Inflammatory macrophage (primary cell): Measurements from ENCODE around the gene ZBTB46.
A peak's percentile ranks its signal among the peaks of the same experiment; 100 is the strongest.
"Not testable (repeated sequence)": the region's sequence is repeated elsewhere in the genome, so short reads cannot be mapped to it uniquely, and the experiment has no call there.

Experiments used
- DNase-seq, 2 donors: peaks; one replicate each; pipeline ENCODE4 v3.0.0-alpha.2; 2020 to 2022

ZBTB46 gene

DNA sequence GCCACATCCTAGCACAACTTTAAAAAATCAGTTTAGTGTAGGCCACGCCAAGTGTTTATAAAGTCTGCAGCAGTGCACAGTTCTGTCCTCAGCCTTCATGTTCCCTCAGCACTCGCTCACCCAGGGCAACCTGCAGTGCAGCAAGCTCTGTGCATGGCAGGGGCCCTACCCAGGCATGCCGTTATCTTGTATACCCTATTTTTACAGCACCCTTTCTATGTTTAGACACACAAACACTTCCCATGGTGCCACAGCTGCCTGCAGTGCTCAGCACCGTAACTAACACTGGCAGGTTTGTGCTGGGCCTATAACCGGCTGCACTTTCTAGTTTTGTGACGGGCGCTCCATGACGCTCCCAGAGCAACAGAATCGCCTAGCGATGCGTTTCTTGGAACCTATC lies 43.8 kb downstream of the ZBTB46 start:
- no peak for DNase-seq

DNA sequence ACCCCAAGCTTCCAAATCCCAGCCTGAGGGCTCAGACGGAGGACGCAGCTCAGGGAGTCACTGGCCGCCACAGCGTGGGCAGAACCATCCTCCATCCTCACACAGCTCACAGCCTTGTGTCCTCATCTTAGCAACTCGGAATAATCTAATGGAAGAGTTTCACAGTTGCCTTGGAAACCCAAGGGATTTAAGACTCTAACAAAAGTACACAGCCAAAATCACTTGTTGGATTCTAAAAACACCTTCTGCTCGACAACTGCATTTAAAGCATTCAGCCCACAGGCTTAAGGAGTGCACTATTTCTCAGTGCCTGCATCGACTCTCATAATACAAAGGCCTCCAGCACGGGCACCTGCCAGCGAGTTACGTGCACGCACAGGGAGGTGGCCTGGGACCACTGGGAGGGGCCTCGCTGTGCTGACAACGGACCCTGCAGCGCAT lies 45.4 kb downstream of the ZBTB46 start:
- DNase-seq = no peak

DNA sequence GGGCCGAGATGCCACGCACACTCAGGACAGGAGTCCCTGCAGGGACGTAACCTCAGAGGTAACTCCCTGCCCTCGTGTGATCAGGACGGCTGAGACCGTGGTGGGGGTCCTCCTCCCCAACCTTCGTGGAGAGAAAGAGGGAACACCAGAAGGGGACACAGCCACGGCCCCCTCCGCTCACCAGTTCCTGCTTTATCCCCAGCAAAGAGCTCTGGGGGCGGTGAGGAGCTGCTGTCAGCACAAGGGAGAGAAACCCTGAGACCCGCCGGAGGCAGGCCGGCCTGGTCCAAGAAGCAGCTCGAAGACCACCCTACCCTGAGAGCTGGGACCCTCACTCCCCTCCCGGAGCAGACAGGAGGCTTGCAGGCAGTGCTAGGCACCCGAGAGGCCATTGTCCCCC lies 47.1 kb downstream of the ZBTB46 start:
- DNase-seq = no peak

DNA sequence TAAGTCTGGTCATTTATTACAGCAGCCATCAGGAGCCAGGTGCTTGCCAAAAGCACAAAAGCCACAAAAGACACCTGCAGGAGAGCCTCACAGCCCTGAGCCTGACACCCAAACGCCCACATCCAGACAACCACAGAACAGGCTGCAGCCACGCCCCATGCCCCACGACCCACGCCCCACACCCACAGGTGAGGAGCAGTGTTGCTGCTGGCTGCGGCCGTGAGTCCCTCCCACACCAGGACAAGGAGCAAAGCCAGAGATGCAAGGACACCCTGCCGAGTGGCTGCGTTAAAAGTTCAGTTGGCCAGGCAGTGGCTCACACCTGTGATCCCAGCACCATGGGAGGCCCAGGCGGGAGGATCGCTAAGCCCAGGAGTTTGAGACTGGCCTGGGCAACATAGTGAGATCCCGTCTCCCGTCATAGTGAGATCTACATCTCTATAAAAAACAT lies 48.5 kb downstream of the ZBTB46 start:
- no peak for DNase-seq

DNA sequence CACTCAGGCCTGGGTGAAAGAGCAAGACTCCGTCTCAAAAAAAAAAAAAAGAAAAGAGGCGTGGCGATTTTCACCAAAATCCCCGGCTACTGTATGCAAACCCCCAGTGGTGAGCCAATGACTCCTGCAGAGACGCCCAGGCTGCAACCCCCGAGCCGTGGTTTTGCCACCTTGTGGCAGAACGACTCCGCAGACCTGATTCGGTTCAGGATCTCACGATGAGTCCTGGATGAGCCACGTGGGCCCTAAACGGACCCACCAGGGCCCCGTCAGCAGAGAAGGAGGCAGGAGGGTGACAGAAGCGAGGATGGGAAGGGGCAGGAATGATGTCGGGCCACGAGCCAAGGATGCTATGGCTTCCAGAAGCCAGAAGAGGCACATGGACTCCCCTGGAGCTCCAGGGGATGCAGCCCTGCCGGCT lies 49.0 kb downstream of the ZBTB46 start:
- DNase-seq = no peak

DNA sequence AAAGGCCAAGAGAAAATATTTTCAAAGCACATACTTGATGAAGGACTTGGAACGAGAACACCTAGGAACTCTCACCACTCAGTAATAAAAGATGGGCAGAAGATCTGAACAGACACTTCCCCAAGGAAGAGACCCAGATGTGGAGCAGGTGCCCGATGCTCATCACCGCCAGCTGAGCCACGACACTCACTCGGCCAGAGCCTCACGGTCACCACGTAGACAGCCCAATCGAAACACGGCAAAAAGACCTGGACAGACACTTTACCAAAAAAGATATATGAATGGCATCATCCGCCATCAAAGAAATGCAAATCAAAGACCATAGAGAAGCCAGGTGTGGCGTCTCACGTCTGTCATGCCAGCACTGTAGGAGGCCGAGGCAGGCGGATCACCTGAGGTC lies 49.9 kb downstream of the ZBTB46 start:
- DNase-seq = no peak

DNA sequence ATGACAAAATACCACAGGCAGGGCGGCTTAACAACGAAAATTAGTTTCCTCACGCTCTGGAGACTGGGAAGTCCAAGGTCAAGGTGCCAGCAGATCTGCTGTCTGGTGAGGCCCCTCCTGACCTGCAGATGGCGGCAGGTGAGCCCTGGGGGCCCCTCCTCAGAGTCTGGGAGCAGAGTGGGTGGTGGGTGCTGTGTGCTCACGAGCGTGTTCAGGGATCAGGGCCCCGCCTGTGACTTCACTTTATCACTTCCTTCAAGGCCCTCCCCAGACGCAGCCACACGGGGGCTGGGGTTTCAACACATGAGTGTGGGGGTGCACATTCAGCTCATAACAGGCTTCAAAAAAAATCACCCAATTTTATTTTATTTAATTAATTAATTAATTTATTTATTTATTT lies 52.2 kb downstream of the ZBTB46 start:
- peak in 1 of 2 donors; percentile 44 for DNase-seq

DNA sequence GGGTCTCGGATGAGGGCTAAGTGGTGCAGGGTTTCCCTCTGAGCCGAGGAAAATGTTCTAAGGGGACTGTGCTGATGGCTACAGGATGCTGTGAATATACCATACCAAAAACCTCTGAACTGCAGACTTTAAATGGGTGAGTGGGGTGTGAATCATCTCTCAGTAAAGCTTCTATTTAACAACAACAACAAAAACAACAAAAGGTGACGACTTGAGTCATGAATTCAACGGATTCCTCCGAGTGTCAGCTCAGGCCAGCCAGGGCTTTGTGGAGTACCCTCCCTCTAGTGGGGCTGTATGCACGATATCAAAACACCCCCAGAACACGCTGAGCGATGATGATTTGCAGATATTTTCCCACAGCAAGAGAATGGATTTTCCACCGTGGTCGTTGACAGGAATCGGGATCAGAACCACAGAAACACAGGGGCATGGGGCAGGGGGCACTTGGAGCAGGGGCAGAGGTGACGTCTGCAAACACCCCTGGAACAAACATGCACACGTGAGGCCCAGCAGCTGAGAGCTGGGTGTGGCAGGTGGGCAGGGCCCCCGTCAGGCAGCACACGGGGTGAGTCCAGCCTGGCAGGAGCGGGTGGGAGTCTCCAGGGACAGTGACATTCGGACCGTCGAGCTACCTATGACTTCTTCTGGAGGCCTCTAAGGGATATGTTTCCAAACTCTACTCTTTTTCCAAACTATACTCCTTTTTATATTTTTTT lies 52.9 kb downstream of the ZBTB46 start:
- DNase-seq = no peak

DNA sequence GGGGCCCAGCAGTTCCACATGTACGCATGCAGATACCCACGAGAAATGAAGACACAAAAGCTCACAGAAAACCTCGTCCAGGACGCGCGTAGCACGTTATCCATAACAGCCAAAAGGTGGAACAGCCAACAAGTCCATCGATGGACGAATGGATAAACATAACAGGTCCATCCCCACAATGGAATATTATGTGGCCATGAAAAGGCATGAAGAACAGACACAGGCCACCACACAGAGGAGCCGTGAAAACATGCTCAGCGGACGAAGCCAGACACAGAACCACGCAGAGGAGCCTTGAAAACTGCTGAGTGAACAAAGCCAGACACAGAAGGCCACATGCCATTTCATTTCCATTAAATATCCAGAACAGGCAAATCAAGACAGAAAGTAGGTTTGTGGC lies 53.5 kb downstream of the ZBTB46 start:
- no peak for DNase-seq

DNA sequence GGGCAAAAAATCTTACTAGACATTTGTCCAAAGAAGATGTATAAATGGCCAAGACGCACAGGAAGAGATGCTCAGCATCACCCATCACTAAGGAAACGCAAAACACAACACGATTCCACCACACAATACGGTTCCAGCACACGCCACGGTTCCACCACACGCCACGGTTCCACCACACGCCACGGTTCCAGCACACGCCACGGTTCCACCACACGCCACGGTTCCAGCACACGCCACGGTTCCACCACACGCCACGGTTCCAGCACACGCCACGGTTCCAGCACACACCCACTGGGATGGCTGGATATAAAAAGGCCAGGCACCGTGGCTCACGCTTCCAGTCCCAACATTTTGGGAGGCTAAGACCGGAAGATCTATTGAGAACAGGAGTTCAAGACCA lies 54.2 kb downstream of the ZBTB46 start:
- not testable (repeated sequence) for DNase-seq

DNA sequence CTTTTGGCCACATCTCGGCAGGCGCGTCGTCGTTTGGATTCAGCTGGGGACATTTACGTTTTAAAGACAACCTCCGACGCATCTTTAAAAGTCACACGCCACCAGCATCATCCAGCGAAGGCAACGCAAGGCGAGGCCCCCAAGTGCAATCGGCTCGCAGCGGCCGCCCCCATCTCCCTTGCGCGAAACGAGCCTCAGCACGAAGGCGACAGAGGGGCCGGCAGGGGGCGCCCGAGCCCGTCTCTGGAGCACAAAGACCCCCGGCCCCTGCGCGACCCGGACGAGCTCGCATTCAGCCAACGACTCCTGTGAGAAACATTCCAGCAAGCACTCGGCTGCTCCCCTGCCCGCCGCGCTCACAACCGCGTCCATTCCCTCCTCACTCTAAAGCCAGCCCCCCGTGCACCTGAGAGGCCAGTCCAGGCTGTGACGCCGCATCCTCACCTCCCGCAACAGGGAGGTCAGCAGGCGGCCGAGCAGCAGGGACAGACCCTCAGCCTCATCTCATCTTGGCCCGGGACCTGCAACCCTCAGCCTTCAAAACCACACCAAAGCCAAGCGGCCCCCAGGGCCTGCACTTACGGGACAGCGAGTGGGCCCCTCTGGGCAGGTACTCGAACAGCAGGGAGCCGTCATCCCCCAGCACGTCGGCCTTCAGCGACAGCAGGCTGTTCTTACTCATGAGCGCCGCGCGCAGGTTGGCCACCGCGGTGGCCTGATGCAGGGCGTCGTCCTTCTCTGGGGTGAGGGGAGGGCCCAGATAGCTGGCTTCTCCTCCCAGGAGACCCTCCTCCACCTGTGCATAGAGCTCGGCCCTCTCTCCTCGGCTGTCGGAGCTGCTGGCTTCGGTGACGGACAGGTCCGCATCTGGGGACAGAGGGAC lies 55.7 kb downstream of the ZBTB46 start:
- no peak for DNase-seq

DNA sequence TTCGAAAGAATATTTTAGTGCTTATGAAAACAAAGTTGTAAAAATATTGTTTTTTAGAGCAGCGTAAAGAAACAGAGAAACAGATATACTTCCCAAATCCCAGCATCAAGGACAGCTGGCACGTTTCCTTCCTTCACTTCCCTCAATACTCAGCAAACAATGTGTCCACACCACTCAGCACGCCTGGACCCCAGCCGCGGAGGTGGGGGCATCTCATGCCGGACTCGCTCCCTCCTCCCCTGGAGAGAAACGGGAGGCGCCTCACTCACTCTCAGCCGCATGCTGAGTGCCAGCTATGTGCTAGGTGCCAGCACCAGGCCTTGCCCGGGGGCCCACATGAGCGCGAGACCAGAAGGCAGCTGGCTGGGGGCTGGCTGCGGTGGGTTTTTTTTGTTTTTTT lies 56.8 kb downstream of the ZBTB46 start:
- no peak for DNase-seq

DNA sequence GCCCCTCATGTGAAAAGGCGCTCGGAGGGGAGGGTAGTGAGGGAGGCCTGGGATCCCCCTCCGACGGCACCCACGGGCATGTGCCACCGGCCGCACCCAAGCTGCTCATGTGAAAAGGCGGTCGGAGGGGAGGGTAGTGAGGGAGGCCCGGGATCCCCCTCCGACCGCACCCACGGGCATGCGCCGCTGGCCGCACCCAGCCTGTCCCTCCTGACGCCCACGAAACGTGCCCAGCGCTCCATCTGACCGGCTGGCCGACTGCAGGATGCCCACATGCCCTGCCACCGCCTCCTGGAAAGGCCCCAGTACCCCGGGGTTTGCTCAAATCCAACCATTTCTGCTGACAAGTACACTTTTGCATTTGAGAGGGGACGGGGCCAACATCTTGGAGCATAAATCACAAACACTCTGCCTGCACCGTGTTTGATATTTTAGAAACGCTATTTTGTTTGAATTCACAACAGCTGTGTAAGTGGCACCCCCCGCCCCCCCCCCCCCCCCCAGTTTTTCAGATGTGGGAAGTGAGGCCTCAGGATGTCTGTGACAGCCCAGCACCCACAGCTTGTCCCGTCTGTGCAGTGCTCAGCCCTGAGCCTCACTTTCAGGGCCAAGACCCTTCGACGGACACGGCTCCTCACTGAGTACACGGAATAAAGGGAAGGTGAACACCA lies 57.4 kb downstream of the ZBTB46 start:
- no peak for DNase-seq

DNA sequence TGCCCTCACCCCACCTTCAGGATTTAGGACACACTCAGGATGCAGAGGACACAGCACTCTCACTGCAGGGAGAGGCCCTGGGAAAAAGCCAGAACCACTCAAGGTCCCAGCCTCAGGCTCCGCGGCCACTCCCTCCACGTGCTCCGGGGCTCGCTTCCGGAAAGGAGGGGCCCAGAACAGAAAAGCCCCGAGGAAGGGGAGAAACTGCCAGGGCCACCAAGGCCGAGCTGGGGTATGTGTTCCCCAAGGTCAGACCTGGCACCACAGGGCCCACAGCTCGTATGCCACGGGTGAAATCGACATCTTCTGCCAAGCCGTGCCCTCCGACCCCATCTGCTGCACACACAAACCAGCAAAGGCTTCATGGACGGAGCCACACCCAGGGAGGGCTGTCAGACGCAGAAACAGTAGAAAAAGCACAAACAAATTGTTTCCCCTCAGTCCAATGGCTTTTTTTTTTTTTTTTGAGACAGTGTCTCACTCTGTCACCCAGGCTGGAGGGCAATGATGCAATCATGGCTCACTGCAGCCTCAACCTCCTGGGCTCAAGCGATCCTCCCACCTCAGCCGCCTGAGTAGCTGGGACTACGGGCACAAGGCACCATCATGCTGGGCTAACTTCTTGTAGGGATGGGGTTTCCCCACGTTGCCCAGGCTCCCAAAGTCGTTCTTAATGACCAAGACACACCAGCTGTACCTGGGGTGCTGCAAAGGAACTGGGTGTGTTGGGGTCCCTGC lies 58.1 kb downstream of the ZBTB46 start:
- peak in 1 of 2 donors; percentile 25 for DNase-seq

DNA sequence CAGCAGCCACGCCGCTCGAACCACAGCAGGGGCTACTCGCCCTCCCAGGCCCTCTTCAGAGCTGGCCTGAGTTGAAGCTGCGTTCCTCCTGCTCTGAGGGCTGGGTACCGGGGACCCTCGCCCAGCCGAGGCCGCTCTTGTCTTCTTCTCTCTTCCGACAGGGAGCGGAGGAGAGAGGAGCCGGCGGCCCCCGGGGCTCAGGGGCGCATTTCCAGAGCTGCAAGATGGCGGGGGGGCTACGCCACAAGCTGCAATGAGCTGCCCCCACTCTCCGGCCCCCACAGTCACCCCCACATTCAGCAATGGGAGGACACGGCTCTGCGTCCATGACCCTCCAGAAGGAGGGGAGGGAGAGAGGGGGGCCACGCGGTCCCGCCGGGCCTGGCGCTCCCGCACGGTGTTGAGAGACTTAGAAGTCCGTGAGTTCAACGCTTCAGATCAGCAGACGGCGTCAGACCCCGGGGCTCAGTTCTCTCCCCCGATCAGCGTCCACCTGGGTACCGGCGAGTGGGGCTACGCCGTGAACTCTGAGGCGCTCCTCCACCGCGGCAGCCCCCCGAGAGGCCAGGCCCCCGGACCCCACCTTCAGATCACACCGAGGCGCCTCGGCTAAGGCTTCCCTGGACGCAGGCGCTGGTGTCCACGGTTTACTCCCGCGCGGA lies 59.9 kb downstream of the ZBTB46 start:
- DNase-seq = no peak

DNA sequence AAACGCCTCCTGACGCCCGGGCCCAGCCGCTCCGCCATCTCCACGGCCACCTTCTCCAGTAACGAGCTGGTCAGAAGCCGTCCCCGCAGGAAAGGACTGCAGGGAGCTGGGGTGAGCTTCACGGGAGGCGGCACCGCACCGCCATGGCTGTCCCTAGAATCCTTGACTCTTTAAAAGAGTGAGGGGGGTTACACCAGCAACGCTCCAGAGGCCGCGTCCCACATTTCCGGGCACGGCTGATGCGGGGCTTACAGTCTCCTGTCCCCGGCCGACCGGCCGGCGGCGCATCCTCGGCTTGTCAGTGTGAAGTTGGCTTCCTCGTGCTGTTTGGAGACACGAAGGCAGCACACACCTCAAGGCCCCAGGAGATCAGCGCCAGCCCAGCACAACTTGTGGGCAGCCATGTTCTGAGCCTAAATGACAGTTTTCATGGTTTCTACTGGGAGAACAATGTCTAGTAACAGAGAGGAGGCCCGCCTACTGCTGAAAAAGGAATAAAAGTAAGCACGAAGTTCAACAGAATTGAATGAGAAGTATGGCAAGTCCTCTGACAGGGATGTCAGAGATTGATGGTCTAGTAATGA lies 61.1 kb downstream of the ZBTB46 start:
- DNase-seq = no peak

DNA sequence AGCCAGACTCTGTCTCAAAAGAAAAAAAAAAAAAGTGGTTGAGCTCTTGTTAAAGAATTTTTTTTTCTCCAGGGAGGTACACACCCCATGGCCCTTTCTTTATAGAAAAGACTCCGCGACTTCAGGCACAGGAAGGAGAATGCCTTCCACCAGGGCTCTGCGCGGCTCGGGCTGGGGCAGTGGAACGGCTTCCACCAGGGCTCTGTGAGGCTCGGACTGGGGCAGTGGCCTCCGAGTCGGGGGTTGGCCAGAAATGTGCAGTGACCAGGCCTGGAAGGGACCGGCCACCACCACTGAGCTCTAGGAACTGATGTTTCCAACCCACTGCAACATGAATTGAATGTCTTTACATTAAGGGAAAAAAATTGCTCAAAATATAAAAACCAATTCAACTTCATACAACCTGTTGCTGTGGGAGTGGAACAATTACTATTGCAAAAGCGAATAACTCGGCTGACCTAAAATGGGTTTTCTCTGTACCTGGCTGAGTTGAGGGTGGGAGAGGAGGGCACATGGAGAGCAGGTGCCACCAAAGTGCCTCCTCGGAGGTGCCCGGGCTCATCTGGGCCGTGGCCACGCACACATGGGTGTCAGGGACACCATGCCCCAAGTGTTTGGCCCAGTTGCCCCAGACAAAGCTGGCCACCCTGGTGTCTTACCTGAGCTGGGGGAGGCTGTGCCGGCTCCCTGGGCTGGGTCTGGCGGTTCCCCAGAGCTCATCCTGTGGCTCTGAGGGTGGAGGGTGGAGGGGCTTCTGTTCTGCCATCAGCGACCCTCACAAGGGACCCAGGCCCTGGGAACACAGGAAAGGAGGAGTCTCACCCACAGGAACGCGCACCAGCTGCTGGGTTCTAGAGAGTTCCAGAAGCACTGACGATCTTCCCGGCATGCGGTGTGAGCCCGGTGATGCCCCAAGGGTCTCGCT lies 62.2 kb downstream of the ZBTB46 start:
- DNase-seq = no peak

DNA sequence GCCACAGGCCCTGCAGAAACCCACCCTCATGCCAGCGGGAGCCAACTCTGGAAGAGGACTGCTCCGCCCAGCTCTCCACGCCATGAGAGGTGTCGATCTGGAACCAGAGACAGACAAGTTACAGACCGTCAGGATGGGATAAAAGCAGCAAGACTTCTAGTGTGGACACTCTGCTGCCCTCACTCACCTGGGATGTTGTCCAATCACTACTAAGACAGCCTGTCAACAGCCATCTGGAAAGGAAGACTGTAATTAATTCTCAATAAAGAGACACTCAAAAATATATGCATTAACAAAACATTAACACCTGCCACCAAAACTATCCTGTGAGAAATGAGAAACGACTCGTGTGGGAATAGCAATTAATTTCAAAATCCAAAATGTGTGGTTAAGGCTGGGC lies 63.2 kb downstream of the ZBTB46 start:
- no peak for DNase-seq

DNA sequence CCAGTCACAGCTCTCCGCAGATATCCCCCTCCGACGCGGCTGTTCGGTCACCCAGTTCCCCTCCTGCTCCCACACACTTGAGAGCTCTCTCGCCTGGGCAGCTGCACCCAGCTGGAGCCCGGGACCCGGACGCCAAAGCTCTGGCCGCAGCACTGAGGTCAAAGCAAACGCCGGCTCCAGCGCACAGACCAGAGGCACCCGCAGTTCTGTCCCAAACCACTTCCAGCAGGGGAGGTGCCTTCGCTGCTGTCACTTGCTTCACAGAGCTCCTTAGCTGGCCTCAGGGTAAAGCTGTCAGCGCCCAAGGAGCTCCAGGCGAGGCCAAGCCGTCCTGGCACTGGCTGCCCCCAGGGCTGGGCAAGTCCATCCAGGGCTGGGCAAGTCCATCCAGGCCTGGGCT lies 63.6 kb downstream of the ZBTB46 start:
- no peak for DNase-seq

DNA sequence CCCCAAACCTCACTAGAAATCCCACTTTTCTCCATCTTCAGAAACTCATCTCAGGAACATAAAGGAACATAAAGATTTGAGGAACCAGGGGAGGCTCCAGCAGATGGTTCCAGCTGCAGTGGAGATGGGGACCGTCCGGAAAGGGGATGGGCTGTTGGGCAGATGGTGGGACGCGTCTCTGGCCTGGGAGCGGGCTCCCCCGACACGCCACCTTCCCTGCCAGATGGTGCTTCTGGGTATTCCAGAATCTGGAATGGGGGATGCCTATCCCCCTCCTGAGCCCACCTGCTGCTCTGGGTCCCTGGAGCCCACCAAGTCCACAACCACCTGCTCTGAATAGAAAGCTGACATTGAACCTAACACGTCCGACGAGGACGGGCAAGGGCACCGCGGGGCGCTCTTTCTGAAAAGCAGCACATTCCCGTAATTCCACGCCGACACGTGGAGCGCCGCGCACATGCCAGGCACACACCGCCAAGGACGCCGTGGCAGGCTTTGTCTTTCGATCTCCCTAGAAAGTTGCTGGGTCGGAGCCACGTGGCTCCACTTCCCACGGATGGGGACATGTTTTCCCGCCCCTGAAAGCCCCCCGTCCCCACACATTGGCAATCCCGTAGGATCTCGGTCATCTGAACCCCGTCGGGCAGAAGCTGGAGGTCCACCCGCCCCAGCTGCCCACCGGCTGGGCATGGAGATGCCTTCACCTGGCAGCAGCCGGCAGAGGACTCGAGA lies 64.2 kb downstream of the ZBTB46 start:
- DNase-seq = no peak
